ACC112 (cell line): ENCODE results near the gene OSBPL3.

Experiments used
- H2AFZ ChIP-seq: fragments of 200-600 bp; sonication (generic); one replicate; pipeline ENCODE4 v1.6.0; 2017; ENCODE audit warnings: antibody characterized with exemption, low read length; ENCODE audit not compliant: unreplicated experiment
- H3K27ac ChIP-seq: fragments of 200-600 bp; sonication (generic); 2 replicates; pipeline ENCODE4 v1.5.1; 2014; ENCODE audit warnings: low read depth, mild to moderate bottlenecking, antibody characterized with exemption, low read length, moderate library complexity
- H3K27me3 ChIP-seq: fragments of 200-600 bp; sonication (generic); 2 replicates; pipeline ENCODE4 v1.6.1; 2014; ENCODE audit warnings: mild to moderate bottlenecking, antibody characterized with exemption, low read length, moderate library complexity, mixed read lengths; ENCODE audit not compliant: insufficient read depth
- H3K36me3 ChIP-seq: fragments of 200-600 bp; sonication (generic); 2 replicates; pipeline ENCODE4 v1.6.1; 2016; ENCODE audit warnings: mild to moderate bottlenecking, antibody characterized with exemption, low read length, moderate library complexity, mixed read lengths; ENCODE audit not compliant: insufficient read depth
- H3K4me1 ChIP-seq: fragments of 200-600 bp; sonication (generic); one replicate; pipeline ENCODE4 v1.6.1; 2016; ENCODE audit warnings: low read length, mixed read lengths; ENCODE audit not compliant: insufficient read depth, unreplicated experiment, control insufficient read depth
- H3K4me3 ChIP-seq: fragments of 200-600 bp; sonication (generic); 2 replicates; pipeline ENCODE4 v1.5.1; 2014; ENCODE audit warnings: mild to moderate bottlenecking, low read depth, low read length
- H3K79me2 ChIP-seq: fragments of 200-600 bp; sonication (generic); one replicate; pipeline ENCODE4 v1.6.0; 2016; ENCODE audit warnings: low read length; ENCODE audit not compliant: control insufficient read depth, unreplicated experiment, insufficient read depth

The OSBPL3 gene

DNA sequence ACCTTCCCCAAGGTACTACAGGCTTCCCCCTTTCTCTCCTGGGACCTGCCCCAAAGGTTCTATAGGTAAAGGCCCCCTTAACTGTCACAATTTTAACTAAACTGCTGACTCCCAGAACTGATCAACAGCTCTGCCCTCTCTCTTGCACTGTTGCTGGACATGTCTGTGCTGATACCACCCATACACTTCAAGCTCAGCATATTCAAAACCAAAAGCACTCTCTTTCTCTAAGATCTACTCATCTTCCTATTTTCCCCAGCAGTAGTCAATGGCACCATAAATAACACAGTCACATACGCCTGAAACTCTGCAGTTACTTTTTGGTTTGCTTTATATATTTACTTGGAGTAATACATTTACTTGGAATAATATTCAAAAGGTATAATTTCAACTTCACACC, 12.3 kb downstream of the OSBPL3 start:
- Histone ChIP-seq H3K27ac (no peak overlapping the region), H3K79me2 (peaks cover 44% of the 10 kb centered on the region), H3K4me1 (peaks cover 21% of the 10 kb centered on the region), H3K36me3 (no peaks in the 10 kb centered on the region), H3K27me3 (no peaks in the 10 kb centered on the region), H3K4me3 (no peak overlapping the region), H2AFZ (no peak overlapping the region)

- Histone ChIP-seq H3K4me1 (peaks cover 13% of the 10 kb centered on the region), H3K27me3 (no peaks in the 10 kb centered on the region), H3K4me3 (no peak overlapping the region), H2AFZ (no peak overlapping the region), H3K79me2 (peaks cover 37% of the 10 kb centered on the region), H3K36me3 (no peaks in the 10 kb centered on the region), H3K27ac (no peak overlapping the region)
Measured at GRCh38 chr7:24966802-24967201, 13.2 kb downstream of the OSBPL3 start.

DNA sequence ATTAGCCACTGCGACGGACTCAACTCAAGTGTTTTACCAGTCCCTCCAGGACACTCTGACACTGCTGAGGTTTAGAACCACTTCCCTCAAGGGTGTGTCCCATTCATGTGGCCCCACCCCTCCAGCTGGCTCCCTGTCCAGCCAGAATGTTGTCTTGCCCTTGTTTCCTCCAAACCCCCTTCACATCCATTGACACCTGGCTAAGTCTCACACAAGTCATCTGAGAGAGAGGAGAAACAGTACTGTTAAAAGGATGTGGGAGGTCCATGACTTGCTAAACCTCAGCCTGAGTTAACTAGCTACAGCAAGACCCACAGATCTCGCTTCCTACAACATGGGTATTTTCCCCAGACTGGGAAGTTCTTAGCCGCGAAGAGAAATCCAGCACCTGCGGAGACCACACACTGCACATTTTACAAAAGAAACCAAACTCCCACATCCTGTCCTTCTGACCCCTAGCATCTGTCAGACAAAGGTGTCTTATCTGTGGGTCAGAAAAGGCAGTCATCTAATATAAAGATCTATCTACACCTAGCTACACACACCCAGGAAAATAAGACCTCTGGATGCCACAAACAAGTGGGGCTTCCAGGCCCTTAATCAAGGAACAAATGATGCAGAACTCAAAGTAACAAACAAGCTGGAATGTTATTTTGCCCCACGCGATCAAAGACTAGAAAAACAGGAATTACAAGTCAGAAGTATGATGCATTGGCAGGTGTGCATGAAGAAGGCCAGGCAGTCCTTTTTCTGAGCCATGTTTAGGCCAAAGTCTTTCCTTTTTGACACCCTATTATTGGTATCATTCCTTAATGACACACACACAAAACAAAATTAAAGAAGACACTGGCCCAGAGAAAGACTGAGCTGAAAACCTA, 13.9 kb downstream of the OSBPL3 start:
- H3K27ac ChIP-seq = no peak overlapping the region
- H3K4me1 ChIP-seq = peaks cover 6% of the 10 kb centered on the region
- no peaks in the 10 kb centered on the region for H3K36me3 ChIP-seq
- H3K79me2 ChIP-seq = peaks cover 37% of the 10 kb centered on the region
- no peak overlapping the region for H2AFZ ChIP-seq
- H3K27me3 ChIP-seq = no peaks in the 10 kb centered on the region
- no peak overlapping the region for H3K4me3 ChIP-seq

GRCh38 chr7:24964191-24964590, 15.8 kb downstream of the OSBPL3 start:
- no peak overlapping the region for H2AFZ ChIP-seq
- no peak overlapping the region for H3K4me3 ChIP-seq
- peaks cover 37% of the 10 kb centered on the region for H3K79me2 ChIP-seq
- H3K27ac ChIP-seq = no peak overlapping the region
- H3K36me3 ChIP-seq = no peaks in the 10 kb centered on the region
- H3K4me1 ChIP-seq = no peaks in the 10 kb centered on the region
- no peaks in the 10 kb centered on the region for H3K27me3 ChIP-seq

- H3K27ac ChIP-seq = no peak overlapping the region
- H3K4me3 ChIP-seq = no peak overlapping the region
Measured at GRCh38 chr7:24963218-24963617, 16.8 kb downstream of the OSBPL3 start.

DNA sequence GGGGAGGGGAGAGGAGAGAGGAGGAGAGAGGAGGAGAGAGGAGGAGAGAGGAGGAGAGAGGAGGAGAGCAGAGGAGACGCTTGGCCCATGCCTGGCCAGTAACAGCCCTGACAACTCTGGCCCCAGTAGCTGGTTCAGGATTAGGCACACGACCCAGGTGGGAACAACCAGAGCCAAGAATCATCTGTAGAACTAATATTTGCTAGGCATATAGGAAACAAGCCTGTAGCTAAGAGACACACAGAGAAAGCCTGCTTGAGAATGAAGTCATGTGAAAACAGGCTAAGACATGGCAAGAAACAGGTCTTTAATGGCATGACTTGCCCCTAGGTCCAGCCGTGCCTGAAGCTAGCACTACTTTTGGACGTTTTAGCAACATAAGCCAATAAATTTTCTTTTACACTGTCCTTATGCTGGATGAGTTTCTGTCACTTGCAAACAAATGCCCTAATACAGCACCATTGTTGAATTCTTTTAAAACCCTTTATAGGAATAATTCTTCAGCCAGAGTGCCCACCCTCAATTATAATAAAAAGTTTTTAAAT, 17.5 kb downstream of the OSBPL3 start:
- no peaks in the 10 kb centered on the region for H3K36me3 ChIP-seq
- no peak overlapping the region for H3K4me3 ChIP-seq
- peaks cover 43% of the 10 kb centered on the region for H3K79me2 ChIP-seq
- no peaks in the 10 kb centered on the region for H3K4me1 ChIP-seq
- no peak overlapping the region for H2AFZ ChIP-seq
- no peak overlapping the region for H3K27ac ChIP-seq
- H3K27me3 ChIP-seq = no peaks in the 10 kb centered on the region

More at GRCh38 chr7:24963218-24963617, 16.8 kb downstream of the OSBPL3 start:
- Histone ChIP-seq H3K79me2 (peaks cover 40% of the 10 kb centered on the region), H3K36me3 (no peaks in the 10 kb centered on the region), H2AFZ (no peak overlapping the region), H3K27me3 (no peaks in the 10 kb centered on the region), H3K4me1 (no peaks in the 10 kb centered on the region)

GRCh38 chr7:24959735-24960485, 20.1 kb downstream of the OSBPL3 start:
- no peak overlapping the region for H3K4me3 ChIP-seq
- no peaks in the 10 kb centered on the region for H3K27me3 ChIP-seq
- peaks cover 30% of the 10 kb centered on the region for H3K79me2 ChIP-seq
- H3K27ac ChIP-seq = no peak overlapping the region
- H2AFZ ChIP-seq = no peak overlapping the region
- no peaks in the 10 kb centered on the region for H3K4me1 ChIP-seq
- H3K36me3 ChIP-seq = no peaks in the 10 kb centered on the region

DNA sequence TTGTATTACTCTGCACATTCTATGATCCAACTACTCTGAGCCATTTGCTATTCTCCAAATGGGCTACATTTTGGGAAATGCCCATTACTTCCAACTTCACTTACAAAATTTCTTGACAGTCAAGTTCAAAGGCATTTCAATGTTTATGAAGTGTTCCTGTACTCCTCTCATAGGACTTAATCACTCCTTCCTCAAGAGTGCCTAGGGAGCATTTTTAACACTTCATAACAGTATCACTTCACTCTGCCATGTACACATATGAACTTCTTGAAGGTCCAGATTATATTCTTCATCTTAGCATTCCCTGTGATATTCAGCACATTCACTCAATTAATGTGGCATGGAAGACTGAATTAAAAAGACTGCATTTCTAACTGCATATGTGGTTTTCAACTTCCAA, 21.6 kb downstream of the OSBPL3 start:
- no peak overlapping the region for H2AFZ ChIP-seq
- H3K4me1 ChIP-seq = no peaks in the 10 kb centered on the region
- H3K27me3 ChIP-seq = no peaks in the 10 kb centered on the region
- H3K27ac ChIP-seq = no peak overlapping the region
- H3K36me3 ChIP-seq = no peaks in the 10 kb centered on the region
- no peak overlapping the region for H3K4me3 ChIP-seq
- H3K79me2 ChIP-seq = peaks cover 26% of the 10 kb centered on the region

- no peak overlapping the region for H3K4me3 ChIP-seq
- no peaks in the 10 kb centered on the region for H3K27me3 ChIP-seq
- H2AFZ ChIP-seq = no peak overlapping the region
- H3K36me3 ChIP-seq = no peaks in the 10 kb centered on the region
- peaks cover 3% of the 10 kb centered on the region for H3K4me1 ChIP-seq
- peaks cover 26% of the 10 kb centered on the region for H3K79me2 ChIP-seq
- H3K27ac ChIP-seq = no peak overlapping the region
Measured at GRCh38 chr7:24956021-24956420, 24.0 kb downstream of the OSBPL3 start.

GRCh38 chr7:24955313-24955712, 24.7 kb downstream of the OSBPL3 start:
- Histone ChIP-seq H3K79me2 (peaks cover 24% of the 10 kb centered on the region), H2AFZ (no peak overlapping the region), H3K27me3 (no peaks in the 10 kb centered on the region), H3K4me3 (no peak overlapping the region), H3K4me1 (peaks cover 3% of the 10 kb centered on the region), H3K36me3 (no peaks in the 10 kb centered on the region), H3K27ac (no peak overlapping the region)
